ENCODE data around the gene GPR143.

Gene GPR143

DNA sequence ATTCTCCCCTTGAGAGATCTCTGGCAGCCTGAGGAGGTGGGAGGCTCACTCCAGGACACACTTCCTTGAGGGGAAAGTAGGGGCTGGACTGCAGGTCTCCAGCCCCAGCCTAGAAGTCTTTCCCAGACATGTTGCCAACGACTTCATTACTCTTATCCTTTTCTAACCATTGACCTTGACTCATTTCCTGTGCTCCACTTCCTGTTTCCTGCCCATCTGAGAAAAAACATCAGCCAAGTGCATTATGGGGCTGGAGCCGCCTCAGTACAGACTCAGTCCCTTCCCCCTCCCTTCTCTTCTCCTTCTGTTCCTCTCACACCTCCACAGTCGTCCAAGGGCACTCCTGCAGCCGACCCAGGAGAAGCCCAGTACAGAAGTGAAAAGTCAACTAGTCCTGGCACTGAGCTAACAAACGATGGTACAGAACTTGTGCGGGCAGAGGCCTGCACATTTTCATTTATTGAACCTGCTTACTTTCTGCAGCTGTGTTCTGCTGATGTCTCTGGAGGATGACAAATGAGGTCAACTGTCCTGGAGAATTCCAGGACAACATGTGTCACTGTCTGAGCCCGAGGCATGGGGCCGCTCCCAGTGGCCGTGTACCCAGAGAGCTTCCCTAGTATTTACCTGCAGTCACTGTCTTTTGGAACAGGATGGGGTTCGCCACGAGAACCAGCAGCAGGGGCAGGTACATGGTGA, 20.1 kb downstream of the GPR143 start:
- Mint-ChIP-seq H3K27me3 (peaks cover 6% of the 10 kb centered on the region), H3K27ac (peak overlapping the region; percentile 72 to 92), H3K4me3 (peak overlapping the region; percentile 34 to 39), H3K9me3 (peaks cover 7 to 10% of the 10 kb centered on the region in 2 donors), H3K4me1 (peaks cover 19% of the 10 kb centered on the region)
- DNase-seq (no peak), ATAC-seq (peak; percentile 57)

DNA sequence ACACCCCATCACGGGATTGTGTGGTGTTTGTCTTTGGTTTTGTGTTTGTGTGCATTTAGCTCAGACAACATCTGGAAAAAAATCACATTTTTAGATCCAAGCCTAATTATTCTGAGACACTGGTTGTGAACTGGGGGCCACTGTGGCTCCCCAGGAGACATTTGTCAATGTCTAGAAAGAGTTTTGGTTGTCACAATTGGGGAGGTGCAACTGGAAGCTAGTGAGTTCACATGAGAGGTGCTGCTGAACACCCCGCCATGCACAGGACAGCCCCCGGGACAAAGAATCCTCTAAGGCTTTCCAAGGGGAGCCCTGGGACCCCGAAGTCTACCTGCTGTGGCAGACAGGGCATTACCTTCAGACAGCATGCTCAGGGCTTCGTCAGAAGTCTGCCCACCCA, 26.5 kb downstream of the GPR143 start:
- H3K9me3 Mint-ChIP-seq: no peaks in the 10 kb centered on the region
- ATAC-seq (no peak), DNase-seq (no peak)
- no peaks in the 10 kb centered on the region for H3K27me3 Mint-ChIP-seq
- H3K4me1 Mint-ChIP-seq: no peaks in the 10 kb centered on the region
- no peak overlapping the region for H3K4me3 Mint-ChIP-seq
- no peak overlapping the region for H3K27ac Mint-ChIP-seq

DNA sequence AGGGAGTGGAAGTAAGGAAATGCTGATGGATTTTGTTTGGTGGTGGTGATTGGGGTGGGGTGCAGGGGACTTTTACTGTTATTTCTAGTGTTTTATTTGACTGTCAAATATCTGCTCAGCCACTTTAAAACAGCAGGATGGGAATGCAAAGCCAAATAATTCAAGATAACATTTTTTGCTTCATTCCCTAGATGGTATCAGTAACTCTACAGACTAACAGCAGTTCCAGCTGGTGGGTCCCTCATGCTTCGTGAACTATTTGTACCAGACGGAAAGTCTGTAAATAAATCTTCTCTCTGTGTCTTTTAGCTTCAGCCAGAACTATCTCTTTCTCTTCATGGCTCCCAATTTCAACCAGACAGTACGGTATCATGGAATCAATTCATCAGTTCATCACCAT, 27.5 kb downstream of the GPR143 start:
- H3K27ac Mint-ChIP-seq: no peak overlapping the region

DNA sequence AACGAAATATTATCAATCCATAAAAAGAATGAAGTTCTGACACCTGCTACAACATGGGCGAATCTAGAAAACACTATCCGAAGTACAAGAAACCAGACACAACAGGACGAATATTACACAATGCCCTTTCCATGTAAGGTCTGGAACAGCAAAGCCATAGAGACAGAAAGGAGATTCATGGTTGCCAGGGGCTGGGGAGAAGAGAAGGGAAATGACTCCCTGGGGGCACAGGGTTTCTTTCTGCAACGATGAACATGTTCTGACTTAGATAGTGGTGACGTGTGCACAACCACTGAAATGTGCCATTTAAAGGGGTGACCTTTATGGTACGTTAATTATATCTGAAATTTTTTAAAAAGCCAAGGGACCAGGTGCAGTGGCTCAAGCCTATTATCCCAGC, 28.3 kb downstream of the GPR143 start:
- H3K27me3 Mint-ChIP-seq: no peaks in the 10 kb centered on the region
- no peak overlapping the region for H3K4me3 Mint-ChIP-seq
- H3K9me3 Mint-ChIP-seq: no peaks in the 10 kb centered on the region
- H3K27ac Mint-ChIP-seq: no peak overlapping the region
- DNase-seq (no peak), ATAC-seq (no peak)
- no peaks in the 10 kb centered on the region for H3K4me1 Mint-ChIP-seq

More for the DNA sequence above, 27.5 kb downstream of the GPR143 start:
- Mint-ChIP-seq H3K4me1 (no peaks in the 10 kb centered on the region), H3K27me3 (no peaks in the 10 kb centered on the region), H3K9me3 (no peaks in the 10 kb centered on the region), H3K4me3 (no peak overlapping the region)
- ATAC-seq: no peak
- no peak for DNase-seq

DNA sequence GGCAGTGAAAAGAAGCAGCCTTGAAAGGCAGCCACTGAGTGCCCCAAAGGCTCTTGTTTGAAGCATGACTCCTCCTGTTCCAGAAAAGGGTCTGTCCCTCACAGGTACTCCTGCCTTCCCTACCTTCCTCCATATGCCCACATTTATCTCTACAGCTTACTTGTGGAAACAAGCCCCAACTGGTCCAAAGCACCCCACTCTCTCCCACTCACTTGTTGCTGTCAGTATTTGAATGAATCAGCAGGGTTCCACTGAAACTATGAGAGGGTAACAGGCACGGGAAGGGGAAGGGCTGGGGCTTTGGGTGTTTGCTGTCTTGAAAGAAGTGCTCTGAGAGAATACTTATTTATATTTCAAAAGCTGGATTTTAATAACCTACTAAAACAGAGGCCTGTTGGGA, 34.9 kb downstream of the GPR143 start:
- DNase-seq (no peak), ATAC-seq (peak; percentile 68)
- Mint-ChIP-seq H3K4me1 (no peaks in the 10 kb centered on the region), H3K27ac (peak overlapping the region in 1 of 2 donors; percentile 38), H3K27me3 (no peaks in the 10 kb centered on the region), H3K4me3 (no peak overlapping the region), H3K9me3 (peaks cover 8 to 23% of the 10 kb centered on the region in 2 donors)

DNA sequence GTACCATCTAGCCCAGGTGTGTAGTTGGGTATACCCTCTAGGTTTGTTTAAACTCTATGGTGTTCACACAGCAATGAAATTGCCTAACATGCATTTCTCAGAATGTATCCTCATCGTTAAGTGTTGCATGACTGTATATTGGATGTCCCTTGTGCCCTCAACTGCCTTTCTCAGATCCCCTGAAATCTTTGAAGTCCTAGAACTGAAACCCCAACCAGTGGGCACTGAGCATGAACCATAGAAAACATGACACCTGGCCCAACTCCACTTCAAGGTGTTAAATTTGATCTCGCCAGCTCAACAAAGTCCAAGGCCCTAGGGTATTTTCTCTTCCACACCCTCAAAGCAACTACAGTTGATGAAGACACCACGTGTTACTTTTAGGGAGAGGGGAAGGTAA, 35.6 kb downstream of the GPR143 start:
- ATAC-seq (peak; percentile 62), DNase-seq (no peak)
- H3K9me3 Mint-ChIP-seq: peaks cover 8 to 23% of the 10 kb centered on the region in 2 donors
- no peaks in the 10 kb centered on the region for H3K27me3 Mint-ChIP-seq
- H3K4me1 Mint-ChIP-seq: no peaks in the 10 kb centered on the region
- no peak overlapping the region for H3K4me3 Mint-ChIP-seq
- no peak overlapping the region for H3K27ac Mint-ChIP-seq

DNA sequence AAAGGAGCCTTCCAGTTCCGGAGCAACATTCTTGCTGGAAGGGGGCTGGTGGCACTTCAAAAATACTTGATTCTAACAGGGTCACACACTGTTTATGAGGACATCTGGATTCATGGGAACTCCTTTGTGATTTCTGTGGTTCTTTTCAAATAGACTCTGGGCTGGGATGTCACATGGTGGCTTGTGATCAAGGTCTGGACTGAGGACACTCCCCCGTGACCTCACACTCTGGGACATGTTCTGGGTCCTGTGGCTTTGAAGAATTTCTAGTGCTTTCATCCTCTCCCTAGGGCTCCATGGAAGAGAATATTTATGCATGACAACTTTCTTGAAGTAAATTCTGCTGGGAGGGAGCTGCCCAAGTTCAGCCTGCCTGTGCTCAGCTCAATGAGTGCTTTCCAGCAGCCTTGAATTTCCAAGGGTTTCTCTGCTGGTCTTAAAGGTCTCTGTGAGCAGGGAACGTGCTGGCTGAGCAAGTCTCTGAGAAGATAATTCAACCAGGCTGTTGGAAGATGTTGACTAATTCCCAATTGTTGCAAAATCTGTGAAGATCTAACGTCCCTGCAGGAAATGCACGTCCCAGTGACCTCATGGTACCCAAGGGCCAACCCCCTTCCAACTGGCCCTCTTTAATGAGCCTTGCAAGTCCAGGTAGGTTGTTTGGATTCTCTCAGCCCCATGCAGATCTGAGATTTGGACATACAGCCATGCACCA, 36.3 kb downstream of the GPR143 start:
- Mint-ChIP-seq H3K4me1 (no peaks in the 10 kb centered on the region), H3K27ac (no peak overlapping the region), H3K27me3 (no peaks in the 10 kb centered on the region), H3K4me3 (no peak overlapping the region), H3K9me3 (peaks cover 8 to 23% of the 10 kb centered on the region in 2 donors)
- ATAC-seq: no peak
- DNase-seq: no peak

DNA sequence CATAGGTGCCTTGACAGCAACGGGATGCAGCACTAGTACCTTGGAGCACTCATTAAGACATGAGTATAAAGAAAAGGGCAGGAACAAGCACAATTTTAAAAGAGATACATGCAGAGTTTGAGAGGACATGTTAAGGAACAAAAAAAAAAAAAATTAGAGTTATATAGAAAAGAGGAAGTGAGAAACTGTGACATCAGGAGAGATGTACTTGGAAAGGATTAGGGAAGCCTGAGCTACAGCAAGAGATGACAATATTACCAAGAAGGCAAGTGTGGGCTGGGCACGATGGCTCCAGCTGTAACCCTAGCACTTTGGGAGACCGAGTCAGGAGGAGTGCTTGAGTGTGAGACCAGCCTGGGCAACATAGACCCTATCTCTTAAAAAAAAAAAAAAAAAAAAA, 37.4 kb downstream of the GPR143 start:
- peaks cover 8 to 23% of the 10 kb centered on the region in 2 donors for H3K9me3 Mint-ChIP-seq

DNA sequence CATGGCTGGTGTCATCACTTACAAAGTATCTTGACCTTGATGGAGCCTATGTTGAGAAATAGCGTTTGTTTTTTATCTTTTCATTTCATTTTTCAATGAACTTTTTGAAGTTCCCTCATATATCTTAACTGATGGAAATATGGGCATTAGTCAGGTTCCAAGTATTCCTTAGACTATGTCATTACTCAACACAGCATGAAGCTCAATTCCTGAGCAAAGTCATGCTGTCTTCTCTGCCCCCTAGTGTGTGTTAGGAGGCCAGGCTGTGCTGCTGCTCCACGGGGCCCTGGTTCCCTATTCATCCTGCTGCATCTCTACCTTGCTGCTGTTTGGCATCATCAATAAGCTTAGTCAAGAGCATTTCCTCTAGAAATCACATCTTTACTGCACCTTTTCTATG, 40.9 kb downstream of the GPR143 start:
- no peak for ATAC-seq
- H3K27ac Mint-ChIP-seq: no peak overlapping the region
- H3K27me3 Mint-ChIP-seq: no peaks in the 10 kb centered on the region
- no peaks in the 10 kb centered on the region for H3K4me1 Mint-ChIP-seq
- H3K4me3 Mint-ChIP-seq: no peak overlapping the region
- H3K9me3 Mint-ChIP-seq: peaks cover 21 to 47% of the 10 kb centered on the region in 2 donors
- DNase-seq: no peak

More for the DNA sequence above, 37.4 kb downstream of the GPR143 start:
- no peak for ATAC-seq
- no peaks in the 10 kb centered on the region for H3K4me1 Mint-ChIP-seq
- DNase-seq: no peak
- no peak overlapping the region for H3K4me3 Mint-ChIP-seq
- peak overlapping the region in 1 of 2 donors; percentile 61 for H3K27ac Mint-ChIP-seq
- H3K27me3 Mint-ChIP-seq: no peaks in the 10 kb centered on the region

DNA sequence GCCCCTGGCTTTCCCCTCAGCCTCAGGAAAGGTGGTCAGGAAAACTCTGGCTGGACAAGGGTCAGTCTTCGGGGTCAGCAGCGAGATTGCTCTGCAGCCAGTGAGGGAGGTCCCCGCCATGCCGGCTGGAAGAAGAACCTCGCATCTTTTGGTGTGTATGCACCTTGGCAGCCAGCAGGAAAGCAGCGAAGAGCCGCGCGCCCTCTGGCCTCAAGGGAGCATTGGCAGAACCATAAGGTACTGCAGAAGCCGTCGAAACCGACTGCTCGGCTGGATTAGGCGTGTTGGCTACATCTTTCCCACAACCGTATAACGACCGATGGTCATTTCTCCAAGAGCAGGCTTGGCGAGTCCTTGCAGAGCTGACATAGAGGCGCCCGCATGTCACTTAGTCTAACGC, 48.3 kb downstream of the GPR143 start:
- no peak for ATAC-seq
- Mint-ChIP-seq H3K27ac (no peak overlapping the region), H3K4me1 (no peaks in the 10 kb centered on the region), H3K9me3 (peaks cover 17 to 26% of the 10 kb centered on the region in 2 donors), H3K4me3 (no peak overlapping the region), H3K27me3 (no peaks in the 10 kb centered on the region)
- DNase-seq: no peak

DNA sequence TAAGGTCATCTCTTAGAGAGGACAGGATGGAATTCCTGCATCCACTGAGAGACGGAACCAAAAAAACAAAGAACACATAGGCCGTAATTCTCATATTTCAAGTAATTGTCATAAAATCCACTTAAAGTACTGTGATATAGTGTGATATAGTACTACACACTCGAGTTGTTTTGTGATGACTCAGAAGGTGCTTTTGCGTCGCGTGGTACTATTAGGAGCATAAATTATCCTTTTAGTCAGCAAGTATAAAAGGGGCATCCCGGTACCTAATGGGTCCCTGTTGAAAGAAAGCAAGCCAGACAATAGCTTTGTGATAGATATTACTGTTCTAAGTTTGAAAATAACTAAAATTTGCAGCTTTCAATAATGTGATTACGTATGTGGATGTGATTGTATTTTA, 55.3 kb downstream of the GPR143 start:
- H3K9me3 Mint-ChIP-seq: no peaks in the 10 kb centered on the region
- no peak for ATAC-seq
- DNase-seq: no peak
- peaks cover 14% of the 10 kb centered on the region for H3K4me1 Mint-ChIP-seq
- no peaks in the 10 kb centered on the region for H3K27me3 Mint-ChIP-seq
- H3K4me3 Mint-ChIP-seq: no peak overlapping the region
- H3K27ac Mint-ChIP-seq: no peak overlapping the region

DNA sequence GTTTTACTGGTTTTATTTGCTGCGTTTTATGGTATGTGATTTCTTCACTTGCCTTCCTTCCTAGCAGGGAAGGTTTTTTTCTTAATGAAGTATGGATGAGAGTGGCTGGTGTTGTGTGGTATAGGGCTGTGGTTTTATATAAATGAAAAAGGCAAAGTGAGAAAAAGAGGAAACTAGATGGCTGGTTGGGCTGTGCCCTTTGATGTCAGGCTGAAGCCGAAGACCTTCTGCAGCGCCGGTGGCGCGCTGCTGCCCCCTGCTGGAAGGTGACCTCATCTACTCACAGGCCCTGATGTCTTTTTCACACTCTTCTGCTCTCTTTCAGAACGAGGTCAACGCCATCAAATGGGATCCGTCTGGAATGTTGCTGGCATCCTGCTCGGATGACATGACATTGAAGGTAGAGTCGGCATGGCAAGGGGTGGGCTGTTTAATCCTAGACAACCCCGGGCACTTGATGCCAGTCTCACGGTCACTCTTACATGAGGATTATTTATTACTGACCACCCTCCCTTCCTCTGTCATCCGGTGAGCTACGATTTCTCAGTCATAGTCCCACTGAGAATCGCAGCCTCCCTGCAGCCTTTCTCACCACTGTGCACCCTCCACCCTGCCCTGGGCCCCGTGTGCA, 56.6 kb downstream of the GPR143 start:
- H3K27ac Mint-ChIP-seq: peak overlapping the region; percentile 12 to 22
- H3K27me3 Mint-ChIP-seq: no peaks in the 10 kb centered on the region
- H3K9me3 Mint-ChIP-seq: no peaks in the 10 kb centered on the region
- ATAC-seq (peak; percentile 80), DNase-seq (peak; percentile 60 to 69)
- peak overlapping the region in 1 of 2 donors; percentile 11 for H3K4me3 Mint-ChIP-seq
- H3K4me1 Mint-ChIP-seq: peaks cover 14% of the 10 kb centered on the region

DNA sequence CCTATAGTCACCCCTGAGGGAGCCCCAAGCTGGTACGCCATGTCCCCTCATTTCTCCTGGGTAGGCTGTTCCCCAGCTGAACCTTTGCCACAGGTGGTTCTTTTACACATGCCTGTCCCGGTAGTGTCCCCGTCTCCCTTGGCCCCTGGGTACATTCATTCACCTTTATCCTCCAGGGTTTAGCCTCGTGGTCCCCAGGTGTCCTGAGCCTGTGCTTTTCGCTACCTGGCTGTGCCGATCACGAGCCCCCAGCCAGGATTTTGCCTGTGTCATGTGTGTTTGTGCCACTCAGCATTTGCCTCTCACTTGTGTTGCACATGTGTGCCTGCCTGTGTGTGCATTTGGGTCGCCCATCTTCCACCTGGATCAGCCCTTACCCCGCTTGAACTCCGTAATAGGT, 57.6 kb downstream of the GPR143 start:
- H3K27me3 Mint-ChIP-seq: no peaks in the 10 kb centered on the region
- peak; percentile 37 for ATAC-seq
- H3K27ac Mint-ChIP-seq: no peak overlapping the region
- no peak for DNase-seq
- H3K9me3 Mint-ChIP-seq: no peaks in the 10 kb centered on the region
- H3K4me3 Mint-ChIP-seq: no peak overlapping the region
- H3K4me1 Mint-ChIP-seq: peaks cover 14% of the 10 kb centered on the region

DNA sequence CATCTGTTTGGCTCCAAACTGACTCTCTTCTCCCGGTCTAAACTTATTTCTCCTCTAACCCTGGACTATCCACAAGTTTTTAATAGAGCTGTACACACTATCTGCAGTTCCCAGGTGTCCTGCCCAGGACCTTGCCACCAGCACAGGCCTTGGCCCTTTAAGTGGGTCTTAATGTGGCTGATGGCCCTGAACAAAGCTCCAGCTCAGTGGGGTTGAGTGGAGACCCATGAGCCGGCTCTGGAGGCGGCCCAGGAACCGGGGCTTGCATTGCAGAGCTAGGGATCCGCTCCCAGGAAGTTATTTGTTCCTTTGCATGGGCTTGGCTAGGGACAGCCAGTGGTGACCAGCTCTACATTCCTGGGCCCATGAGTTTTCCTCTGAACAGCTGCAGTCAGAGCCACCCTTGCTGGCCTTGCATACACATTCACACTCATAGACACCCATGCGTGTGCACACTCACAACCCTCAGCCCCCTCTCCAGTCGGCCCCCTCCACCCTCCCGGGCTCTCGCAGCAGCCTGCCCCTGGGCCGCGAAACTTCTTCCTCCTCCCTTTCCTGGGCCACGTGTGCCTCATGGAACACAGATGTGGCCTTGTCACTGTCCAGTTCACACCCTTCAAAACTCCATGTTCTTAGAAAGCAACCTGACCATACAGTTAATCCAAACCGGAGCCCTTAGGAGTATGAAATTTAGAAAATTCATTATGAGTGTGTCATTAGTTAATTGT, 58.2 kb downstream of the GPR143 start:
- no peak overlapping the region for H3K4me3 Mint-ChIP-seq
- peak overlapping the region in 1 of 2 donors; percentile 73 for H3K27ac Mint-ChIP-seq
- no peaks in the 10 kb centered on the region for H3K9me3 Mint-ChIP-seq
- H3K27me3 Mint-ChIP-seq: no peaks in the 10 kb centered on the region
- ATAC-seq (peak; percentile 36), DNase-seq (no peak)
- H3K4me1 Mint-ChIP-seq: peaks cover 14% of the 10 kb centered on the region

DNA sequence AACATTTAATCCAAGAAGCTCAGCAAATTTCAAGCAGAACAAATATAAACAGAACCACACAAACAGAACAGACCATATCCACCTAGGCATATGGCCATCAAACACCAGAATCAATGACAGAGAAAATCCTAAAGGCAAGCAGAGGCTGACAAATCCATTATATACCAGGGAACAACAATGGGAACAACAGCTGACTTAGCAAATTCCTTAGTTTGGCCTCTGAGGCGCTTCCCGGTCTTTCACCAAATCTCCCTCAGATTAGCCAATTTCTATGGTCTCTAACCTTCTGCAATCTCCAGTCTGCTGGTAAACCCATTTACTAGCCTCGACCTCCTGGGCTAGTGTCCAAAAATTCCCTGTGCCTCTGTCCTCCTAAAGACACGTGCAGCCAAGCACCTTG, 59.2 kb downstream of the GPR143 start:
- Mint-ChIP-seq H3K27me3 (no peaks in the 10 kb centered on the region), H3K4me1 (peaks cover 14% of the 10 kb centered on the region), H3K4me3 (no peak overlapping the region), H3K27ac (no peak overlapping the region), H3K9me3 (no peaks in the 10 kb centered on the region)
- ATAC-seq (no peak), DNase-seq (no peak)
